NCI-H2107 treated with DMSO at 0.1 percent for 48 hours (cell line): ENCODE measurements around the gene GSAP.

ENCODE experiments used
- DNase-seq: peaks from one replicate; lab custom pipeline; 2025; ENCODE audit not compliant: unreplicated experiment; lab: John Stamatoyannopoulos, UW

Gene GSAP

GRCh38 chr7:77409005-77409738, 7.0 kb downstream of the GSAP start:
- no peak for DNase-seq

DNA sequence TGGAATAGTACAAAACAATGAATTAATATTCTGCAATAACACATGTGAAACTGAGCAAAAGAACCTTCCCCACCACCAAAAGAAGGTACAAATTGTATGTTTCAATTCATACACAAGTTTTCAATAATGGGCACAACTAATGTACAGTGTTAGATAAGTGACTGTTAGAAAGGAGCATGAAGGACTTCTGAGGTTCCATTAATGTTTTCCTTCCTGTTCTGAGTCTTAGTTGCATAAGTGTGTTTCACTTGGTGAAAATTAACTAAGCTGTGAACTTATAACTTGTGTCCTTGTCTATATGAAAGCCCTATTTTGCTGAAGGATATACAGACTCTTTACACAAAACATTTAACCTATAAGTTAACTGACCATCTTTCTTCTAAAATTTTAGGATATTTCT, 8.2 kb downstream of the GSAP start:
- no peak for DNase-seq

DNA sequence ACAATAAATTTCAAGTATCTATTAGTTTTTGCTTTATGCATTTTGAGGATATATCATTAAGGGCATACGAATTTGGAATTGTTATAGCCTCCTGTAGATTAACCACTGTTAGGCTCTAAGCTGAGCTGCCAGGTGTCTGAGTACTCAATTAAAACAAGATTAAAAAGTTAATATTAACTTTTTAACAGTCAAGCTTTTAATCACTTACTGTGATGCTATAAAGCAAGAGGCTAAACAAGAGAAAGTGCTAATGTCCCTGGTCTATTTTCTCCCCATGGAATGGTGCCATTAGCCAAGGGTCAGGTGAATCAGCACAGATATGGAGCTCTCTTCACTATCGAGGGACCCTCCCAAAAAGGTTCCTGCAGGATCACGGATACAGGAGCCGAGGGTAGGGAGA, 9.7 kb downstream of the GSAP start:
- DNase-seq = no peak

DNA sequence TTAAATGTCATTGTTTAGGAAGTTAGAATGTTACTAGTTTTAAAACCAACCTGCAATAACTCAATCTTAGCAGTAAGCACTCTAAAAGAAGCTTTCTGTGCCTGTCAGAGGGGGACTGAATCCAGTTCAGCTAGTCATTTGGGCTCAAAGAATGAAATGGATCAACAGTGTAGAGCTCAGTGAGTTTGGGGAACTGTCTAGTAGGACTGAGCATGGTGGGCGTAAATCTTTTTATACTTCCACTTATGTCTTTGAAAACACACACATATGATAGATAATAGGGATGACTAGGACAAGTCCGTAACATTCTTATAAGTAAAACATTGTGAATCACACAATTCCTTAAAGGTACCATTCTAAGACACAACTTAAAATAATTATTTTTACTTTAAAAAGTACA, 11.5 kb downstream of the GSAP start:
- DNase-seq = no peak

- DNase-seq = no peak
These were observed 12.2 kb downstream of the GSAP start for GRCh38 chr7:77403957-77404356.

DNA sequence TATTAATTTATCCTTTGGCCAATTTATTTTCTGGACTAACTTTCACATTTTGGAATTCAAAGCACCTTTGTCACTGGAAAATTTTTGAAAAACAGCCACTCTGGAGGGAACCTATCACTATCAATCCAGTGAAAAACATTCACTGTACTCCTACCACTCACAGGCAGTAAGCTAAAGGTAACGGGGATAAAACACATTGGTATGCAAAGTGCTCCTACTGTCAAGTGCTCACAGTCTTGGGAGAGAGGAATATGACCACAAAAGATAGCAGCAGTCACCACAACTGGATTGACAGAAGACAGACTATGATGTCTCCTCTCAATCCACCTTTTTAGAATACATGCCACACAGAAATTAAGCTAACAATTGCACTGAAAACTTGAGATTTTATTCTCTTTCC, 13.3 kb downstream of the GSAP start:
- DNase-seq = no peak

DNA sequence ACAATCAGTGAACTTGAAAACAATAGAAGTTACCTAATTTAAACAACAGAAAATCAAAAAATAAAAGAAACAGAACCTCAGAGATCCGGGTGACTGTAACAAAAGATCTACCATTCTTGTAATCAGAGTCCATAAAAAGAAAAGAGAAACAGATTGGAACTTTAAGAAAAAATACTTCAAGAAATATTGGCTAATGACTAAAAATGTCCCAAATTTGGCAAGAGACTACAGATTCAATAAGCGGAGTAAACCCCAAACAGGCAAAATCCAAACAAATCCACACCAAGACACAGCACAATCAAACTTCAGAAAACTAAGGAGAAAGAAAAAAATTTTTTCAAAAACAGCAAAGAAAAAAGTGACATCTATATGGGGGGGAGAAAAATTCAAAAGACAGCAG, 15.1 kb downstream of the GSAP start:
- no peak for DNase-seq

DNA sequence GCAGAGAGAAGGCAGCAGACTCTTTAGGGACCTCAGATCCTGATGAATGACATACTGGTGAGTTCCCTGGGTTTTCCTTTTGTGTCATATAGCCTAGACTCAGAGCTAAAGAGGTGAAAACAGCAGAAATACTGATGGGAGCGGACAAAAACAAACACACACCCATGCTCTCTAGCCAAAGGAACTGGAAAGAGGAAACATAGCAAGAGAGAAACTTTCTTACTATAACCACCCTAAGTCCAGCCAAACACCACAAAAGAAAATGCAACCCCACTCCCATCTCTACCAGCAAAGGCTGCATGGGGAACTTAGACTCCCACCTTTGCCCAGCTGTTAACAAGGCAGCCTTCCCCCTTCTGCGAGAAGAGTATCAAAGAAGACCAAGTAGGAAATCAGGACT, 16.3 kb downstream of the GSAP start:
- no peak for DNase-seq

GRCh38 chr7:77396894-77397547, 19.1 kb downstream of the GSAP start:
- DNase-seq = no peak

- DNase-seq = peak; percentile 98
These were observed 20.5 kb downstream of the GSAP start for GRCh38 chr7:77395626-77396025.

DNA sequence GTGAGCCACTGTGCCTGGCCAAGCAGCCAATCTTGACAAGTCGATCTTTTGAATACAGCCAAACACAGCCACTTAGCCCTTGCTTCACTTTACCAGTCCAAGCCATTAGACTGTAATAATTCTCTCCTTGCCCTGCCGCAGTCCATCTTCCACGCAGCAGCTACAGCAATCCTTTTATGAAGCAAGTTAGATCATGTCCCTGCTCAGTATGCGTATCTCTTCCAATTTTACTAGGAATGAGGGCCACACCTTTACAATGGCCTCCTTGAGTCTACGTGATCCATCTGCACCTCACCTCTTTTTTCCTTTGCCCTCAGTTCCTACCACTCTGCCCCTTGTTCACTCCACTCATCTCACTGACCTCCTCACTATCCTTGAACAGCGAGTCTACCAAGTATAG, 22.2 kb downstream of the GSAP start:
- DNase-seq = no peak

DNA sequence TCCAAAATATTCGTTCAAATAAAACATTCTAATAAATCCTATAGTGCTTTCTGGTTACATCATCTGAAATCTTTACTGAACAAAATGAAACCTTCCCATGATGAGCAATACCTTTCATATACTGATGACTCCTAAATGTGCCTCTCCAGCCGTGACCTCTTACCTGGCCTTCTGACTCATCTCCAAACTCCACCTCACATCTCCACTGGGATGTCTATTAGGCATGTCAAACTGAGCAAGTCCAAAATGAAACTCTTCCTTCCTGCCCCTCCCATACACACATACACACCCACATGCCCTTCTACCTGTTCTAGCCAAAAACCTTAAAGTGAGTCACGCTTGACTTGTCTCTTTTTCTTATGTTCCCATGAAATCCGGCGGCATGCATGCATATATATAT, 22.9 kb downstream of the GSAP start:
- no peak for DNase-seq

DNA sequence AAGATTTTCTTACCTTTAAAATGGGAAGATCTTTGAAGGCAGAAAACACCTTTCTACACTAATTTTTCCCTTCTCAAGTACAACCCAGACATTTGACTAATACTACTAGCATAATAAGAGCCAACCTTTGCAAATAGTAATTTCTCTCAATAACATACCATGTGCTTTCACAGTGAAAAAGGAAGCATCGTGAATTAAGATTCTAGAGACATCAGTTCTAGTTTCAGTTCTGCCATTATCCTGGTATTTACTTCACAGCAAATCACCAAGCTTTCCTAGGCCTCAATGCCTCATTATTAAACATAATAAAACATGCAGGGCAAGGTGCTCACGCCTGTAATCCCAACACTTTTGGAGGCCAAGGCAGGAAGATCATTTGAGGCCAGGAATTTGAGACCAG, 24.9 kb downstream of the GSAP start:
- no peak for DNase-seq

DNA sequence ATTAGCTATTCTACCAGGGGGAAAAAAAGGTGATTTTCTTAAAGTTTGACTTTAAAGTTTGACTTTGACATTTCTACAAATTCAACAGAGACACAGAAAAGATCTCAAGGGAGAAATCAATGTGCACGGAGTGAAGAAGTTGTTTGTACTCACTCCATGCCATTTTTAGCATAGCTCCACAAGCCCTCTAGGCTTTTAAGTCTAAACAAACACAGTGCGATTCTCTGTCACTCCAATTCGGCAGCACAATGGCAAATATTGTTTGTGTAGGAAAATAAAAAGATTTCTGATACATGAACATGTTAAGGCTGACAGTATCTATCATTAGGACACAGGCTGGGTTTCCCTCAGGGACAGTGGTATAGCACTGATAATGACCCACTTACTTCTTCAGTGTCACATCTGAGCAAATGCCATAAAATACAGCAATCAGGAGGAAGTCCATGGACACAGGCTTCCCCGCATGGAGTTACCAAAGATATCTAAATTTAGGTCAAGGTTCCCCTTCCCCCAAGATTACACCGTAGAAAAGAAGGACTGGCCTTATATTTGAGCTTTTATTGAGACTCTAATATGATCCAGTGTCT, 28.0 kb downstream of the GSAP start:
- no peak for DNase-seq

DNA sequence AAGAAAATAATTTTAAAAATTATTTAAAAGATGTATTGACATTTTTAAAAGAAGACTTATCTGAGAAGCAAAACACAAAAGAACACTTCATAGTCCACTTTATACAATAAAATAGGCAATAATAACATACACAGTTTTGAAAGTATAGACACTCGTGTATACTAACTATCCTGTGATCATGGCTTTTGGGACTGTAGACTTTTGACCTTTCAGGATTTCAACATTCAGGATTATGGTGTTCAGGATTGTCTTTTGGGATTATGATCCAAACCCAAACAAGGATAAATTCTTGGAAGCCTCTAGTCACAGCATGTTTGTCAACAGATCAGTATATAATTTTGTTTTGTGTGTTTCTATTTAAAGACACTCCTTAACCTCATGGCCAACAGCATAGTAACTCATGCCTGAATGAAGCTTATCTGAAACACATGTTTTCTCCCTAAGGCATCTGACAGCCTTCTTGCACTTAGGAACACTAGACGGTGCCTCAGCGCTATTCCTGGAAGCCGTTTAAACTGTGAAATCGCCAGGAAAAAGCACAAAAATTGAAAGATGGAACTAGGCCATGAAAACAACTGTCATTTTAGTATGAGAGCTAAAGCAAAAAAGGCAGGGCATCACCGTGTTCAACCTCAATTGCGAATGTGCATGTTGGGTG, 29.9 kb downstream of the GSAP start:
- DNase-seq = no peak

DNA sequence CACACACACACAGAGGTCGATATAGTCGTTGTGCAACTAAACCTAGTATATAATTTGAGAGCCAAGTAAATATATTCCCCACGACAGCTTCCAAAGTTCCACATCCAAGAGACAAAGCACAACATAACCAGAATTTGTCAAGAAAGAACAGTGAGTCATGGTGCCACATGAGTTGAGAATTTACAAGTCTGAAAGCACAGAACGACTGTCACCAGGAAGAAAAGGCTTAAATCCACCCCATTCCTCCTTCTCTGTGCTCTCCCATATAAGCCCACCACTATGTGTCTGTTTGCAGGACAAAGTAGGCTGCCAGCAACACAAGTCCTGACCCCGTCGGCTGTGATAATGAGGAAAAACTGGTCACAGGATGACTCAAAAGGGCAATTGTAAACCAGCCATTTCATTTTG, 32.8 kb downstream of the GSAP start:
- no peak for DNase-seq

DNA sequence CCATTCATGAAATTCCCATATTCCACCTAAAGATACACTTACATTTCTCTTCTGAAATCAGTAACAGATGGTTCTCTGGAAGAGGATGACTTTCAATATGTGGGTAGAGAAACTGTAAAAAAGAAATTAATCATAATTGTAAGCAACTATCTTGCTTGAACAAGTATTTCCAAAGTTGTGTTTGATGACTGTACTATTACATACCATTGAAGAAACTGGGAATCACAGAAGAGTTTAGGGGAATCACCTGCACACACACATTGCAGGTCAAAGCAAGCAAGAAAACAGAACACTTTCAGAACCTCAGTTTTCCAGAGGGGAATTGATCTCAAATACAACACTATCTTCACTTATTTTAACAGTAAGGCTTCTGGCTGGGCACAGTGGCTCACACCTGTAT, 33.6 kb downstream of the GSAP start:
- no peak for DNase-seq

GRCh38 chr7:77378584-77378983, 37.6 kb downstream of the GSAP start:
- DNase-seq = no peak

DNA sequence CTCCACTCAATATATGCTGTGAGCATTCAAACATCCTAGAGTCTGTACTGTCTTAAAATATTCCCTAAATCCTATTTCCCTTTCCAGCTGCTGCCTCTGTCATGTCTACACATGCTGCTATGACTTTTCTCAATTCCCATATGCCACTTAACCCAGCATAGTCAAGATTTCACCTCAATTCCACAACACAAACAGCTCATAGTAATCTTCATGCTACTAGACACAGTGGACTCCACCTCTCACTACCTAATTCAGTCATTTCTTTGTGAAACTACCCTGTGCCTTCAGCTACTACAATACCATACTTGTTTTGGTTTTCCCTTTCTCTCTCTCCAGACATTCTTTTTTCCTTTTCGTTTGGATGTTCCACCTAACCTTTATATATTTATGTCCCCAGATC, 45.5 kb downstream of the GSAP start:
- DNase-seq = no peak

DNA sequence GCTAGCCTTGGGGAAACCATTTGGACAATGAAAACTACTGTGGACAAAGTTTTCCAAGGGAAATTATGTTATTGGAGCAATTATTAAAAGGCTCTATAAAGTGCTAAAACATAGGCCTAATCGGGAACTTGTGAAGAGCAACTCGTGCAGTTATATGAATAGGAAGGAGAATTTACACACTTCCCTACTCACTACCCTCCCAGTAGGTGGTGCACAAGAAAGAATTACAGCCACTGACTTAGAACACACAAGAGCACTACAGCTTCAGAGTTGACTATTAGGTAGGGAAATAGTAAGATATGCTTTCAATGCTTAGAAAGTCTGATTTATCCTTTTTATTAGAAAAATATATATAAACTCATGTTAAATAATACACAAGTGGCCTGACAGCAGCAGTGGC, 47.2 kb downstream of the GSAP start:
- DNase-seq = no peak

DNA sequence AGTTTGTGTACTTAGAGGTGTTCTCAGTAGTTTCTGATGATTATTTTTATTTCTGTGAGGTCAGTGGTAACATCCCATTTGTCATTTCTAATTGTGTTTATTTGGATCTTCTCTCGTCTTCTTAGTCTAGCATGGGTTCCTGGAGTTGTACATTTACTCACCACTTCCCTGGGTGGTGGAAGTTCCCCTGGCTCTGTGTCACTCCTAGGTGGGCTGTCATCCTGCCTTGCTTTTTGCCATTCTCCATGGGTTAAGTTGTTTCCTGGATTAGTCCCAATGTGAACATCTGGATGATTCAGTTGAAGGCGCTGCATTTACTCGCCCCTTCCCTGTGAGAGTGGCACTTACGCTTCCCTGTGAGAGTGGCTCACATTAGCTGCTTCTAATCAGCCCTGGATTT, 48.2 kb downstream of the GSAP start:
- no peak for DNase-seq

GRCh38 chr7:77362905-77363304, 53.2 kb downstream of the GSAP start:
- no peak for DNase-seq
